Measurements from ENCODE around the gene DCDC1.
"Not testable (repeated sequence)": the region's sequence is repeated elsewhere in the genome, so short reads cannot be mapped to it uniquely, and the experiment has no call there.

DCDC1 gene

GRCh38 chr11:31323145-31323544 lies 46.4 kb downstream of the DCDC1 start:
- Mint-ChIP-seq H3K9me3 (no peaks in the 10 kb centered on the region), H3K27me3 (peaks cover 12% of the 10 kb centered on the region), H3K27ac (ENCODE audit: low read depth) (no peak overlapping the region), H3K4me1 (peaks cover 5% of the 10 kb centered on the region), H3K4me3 (no peak overlapping the region), H3K36me3 (ENCODE audit: insufficient read depth) (no peaks in the 10 kb centered on the region)
- DNase-seq (ENCODE audit: low spot score in 2 of 2) (no peak), ATAC-seq (replicated peaks; ENCODE audit: extremely low read depth, poor library complexity, severe bottlenecking) (no peak)

- H3K9me3 Mint-ChIP-seq; DNase-seq (ENCODE audit: low spot score in 2 of 2); ATAC-seq (replicated peaks; ENCODE audit: extremely low read depth, poor library complexity, severe bottlenecking); H3K4me3 Mint-ChIP-seq; H3K4me1 Mint-ChIP-seq; H3K27ac Mint-ChIP-seq (ENCODE audit: low read depth); H3K36me3 Mint-ChIP-seq (ENCODE audit: insufficient read depth): not testable (repeated sequence)
- peaks cover 12% of the 10 kb centered on the region for H3K27me3 Mint-ChIP-seq
Measured at GRCh38 chr11:31321494-31321893, 48.0 kb downstream of the DCDC1 start.

- Mint-ChIP-seq H3K27me3 (no peaks in the 10 kb centered on the region), H3K36me3 (ENCODE audit: insufficient read depth) (no peaks in the 10 kb centered on the region), H3K27ac (ENCODE audit: low read depth) (no peak overlapping the region), H3K4me3 (no peak overlapping the region), H3K4me1 (no peaks in the 10 kb centered on the region), H3K9me3 (no peaks in the 10 kb centered on the region)
- ATAC-seq (replicated peaks; ENCODE audit: extremely low read depth, poor library complexity, severe bottlenecking) (no peak), DNase-seq (ENCODE audit: low spot score in 2 of 2) (no peak)
Measured at GRCh38 chr11:31303644-31304180, 65.8 kb downstream of the DCDC1 start.

GRCh38 chr11:31301549-31302510 lies 67.7 kb downstream of the DCDC1 start:
- no peaks in the 10 kb centered on the region for H3K36me3 Mint-ChIP-seq (ENCODE audit: insufficient read depth)
- DNase-seq (ENCODE audit: low spot score in 2 of 2): no peak
- no peaks in the 10 kb centered on the region for H3K4me1 Mint-ChIP-seq
- H3K27ac Mint-ChIP-seq (ENCODE audit: low read depth): no peak overlapping the region
- ATAC-seq (replicated peaks; ENCODE audit: extremely low read depth, poor library complexity, severe bottlenecking): no peak
- H3K9me3 Mint-ChIP-seq: no peaks in the 10 kb centered on the region
- no peak overlapping the region for H3K4me3 Mint-ChIP-seq
- H3K27me3 Mint-ChIP-seq: no peaks in the 10 kb centered on the region

GRCh38 chr11:31295308-31295707 lies 74.2 kb downstream of the DCDC1 start:
- Mint-ChIP-seq H3K4me1 (no peaks in the 10 kb centered on the region), H3K36me3 (ENCODE audit: insufficient read depth) (no peaks in the 10 kb centered on the region), H3K27me3 (peaks cover 25% of the 10 kb centered on the region), H3K4me3 (no peak overlapping the region), H3K27ac (ENCODE audit: low read depth) (no peak overlapping the region), H3K9me3 (no peaks in the 10 kb centered on the region)
- no peak for ATAC-seq (replicated peaks; ENCODE audit: extremely low read depth, poor library complexity, severe bottlenecking)
- DNase-seq (ENCODE audit: low spot score in 2 of 2): no peak

- peaks cover 23% of the 10 kb centered on the region for H3K9me3 Mint-ChIP-seq
- H3K27me3 Mint-ChIP-seq: peaks cover 12% of the 10 kb centered on the region
- not testable (repeated sequence) for DNase-seq (ENCODE audit: low spot score in 2 of 2); H3K36me3 Mint-ChIP-seq (ENCODE audit: insufficient read depth); H3K4me3 Mint-ChIP-seq; ATAC-seq (replicated peaks; ENCODE audit: extremely low read depth, poor library complexity, severe bottlenecking); H3K27ac Mint-ChIP-seq (ENCODE audit: low read depth); H3K4me1 Mint-ChIP-seq
Measured at GRCh38 chr11:31273527-31273926, 96.0 kb downstream of the DCDC1 start.

GRCh38 chr11:31267720-31268119 lies 101.8 kb downstream of the DCDC1 start:
- H3K4me1 Mint-ChIP-seq: no peaks in the 10 kb centered on the region

GRCh38 chr11:31264834-31265233 lies 104.7 kb downstream of the DCDC1 start:
- Mint-ChIP-seq H3K4me3 (no peak overlapping the region), H3K9me3 (no peaks in the 10 kb centered on the region), H3K4me1 (no peaks in the 10 kb centered on the region), H3K27ac (ENCODE audit: low read depth) (no peak overlapping the region), H3K36me3 (ENCODE audit: insufficient read depth) (no peaks in the 10 kb centered on the region), H3K27me3 (no peaks in the 10 kb centered on the region)
- DNase-seq (ENCODE audit: low spot score in 2 of 2) (no peak), ATAC-seq (replicated peaks; ENCODE audit: extremely low read depth, poor library complexity, severe bottlenecking) (no peak)

More at GRCh38 chr11:31267720-31268119, 101.8 kb downstream of the DCDC1 start:
- Mint-ChIP-seq H3K27me3 (no peaks in the 10 kb centered on the region), H3K9me3 (peaks cover 11% of the 10 kb centered on the region), H3K27ac (ENCODE audit: low read depth) (no peak overlapping the region), H3K36me3 (ENCODE audit: insufficient read depth) (no peaks in the 10 kb centered on the region), H3K4me3 (no peak overlapping the region)
- no peak for ATAC-seq (replicated peaks; ENCODE audit: extremely low read depth, poor library complexity, severe bottlenecking)
- no peak for DNase-seq (ENCODE audit: low spot score in 2 of 2)

GRCh38 chr11:31262761-31263160 lies 106.8 kb downstream of the DCDC1 start:
- no peak for ATAC-seq (replicated peaks; ENCODE audit: extremely low read depth, poor library complexity, severe bottlenecking)

GRCh38 chr11:31259797-31260196 lies 109.7 kb downstream of the DCDC1 start:
- no peak for DNase-seq (ENCODE audit: low spot score in 2 of 2)
- H3K27me3 Mint-ChIP-seq: no peaks in the 10 kb centered on the region
- no peak overlapping the region for H3K4me3 Mint-ChIP-seq
- no peaks in the 10 kb centered on the region for H3K9me3 Mint-ChIP-seq
- no peak for ATAC-seq (replicated peaks; ENCODE audit: extremely low read depth, poor library complexity, severe bottlenecking)
- H3K27ac Mint-ChIP-seq (ENCODE audit: low read depth): no peak overlapping the region
- H3K4me1 Mint-ChIP-seq: no peaks in the 10 kb centered on the region
- H3K36me3 Mint-ChIP-seq (ENCODE audit: insufficient read depth): no peaks in the 10 kb centered on the region

More at GRCh38 chr11:31262761-31263160, 106.8 kb downstream of the DCDC1 start:
- H3K9me3 Mint-ChIP-seq: no peaks in the 10 kb centered on the region
- no peaks in the 10 kb centered on the region for H3K36me3 Mint-ChIP-seq (ENCODE audit: insufficient read depth)
- no peaks in the 10 kb centered on the region for H3K4me1 Mint-ChIP-seq
- no peaks in the 10 kb centered on the region for H3K27me3 Mint-ChIP-seq
- H3K27ac Mint-ChIP-seq (ENCODE audit: low read depth): no peak overlapping the region
- no peak overlapping the region for H3K4me3 Mint-ChIP-seq
- no peak for DNase-seq (ENCODE audit: low spot score in 2 of 2)

- H3K9me3 Mint-ChIP-seq: no peaks in the 10 kb centered on the region
- no peak for ATAC-seq (replicated peaks; ENCODE audit: extremely low read depth, poor library complexity, severe bottlenecking)
- H3K4me1 Mint-ChIP-seq: no peaks in the 10 kb centered on the region
- DNase-seq (ENCODE audit: low spot score in 2 of 2): no peak
- no peak overlapping the region for H3K4me3 Mint-ChIP-seq
- H3K27me3 Mint-ChIP-seq: peaks cover 19% of the 10 kb centered on the region
- H3K36me3 Mint-ChIP-seq (ENCODE audit: insufficient read depth): no peaks in the 10 kb centered on the region
- H3K27ac Mint-ChIP-seq (ENCODE audit: low read depth): no peak overlapping the region
Measured at GRCh38 chr11:31254415-31254814, 115.1 kb downstream of the DCDC1 start.

GRCh38 chr11:31248768-31249167 lies 120.8 kb downstream of the DCDC1 start:
- Mint-ChIP-seq H3K27me3 (peaks cover 28% of the 10 kb centered on the region), H3K27ac (ENCODE audit: low read depth) (no peak overlapping the region), H3K9me3 (no peaks in the 10 kb centered on the region), H3K4me1 (no peaks in the 10 kb centered on the region), H3K36me3 (ENCODE audit: insufficient read depth) (no peaks in the 10 kb centered on the region), H3K4me3 (no peak overlapping the region)
- DNase-seq (ENCODE audit: low spot score in 2 of 2) (no peak), ATAC-seq (replicated peaks; ENCODE audit: extremely low read depth, poor library complexity, severe bottlenecking) (no peak)

GRCh38 chr11:31247321-31247720 lies 122.2 kb downstream of the DCDC1 start:
- H3K27me3 Mint-ChIP-seq: peaks cover 28% of the 10 kb centered on the region
- DNase-seq (ENCODE audit: low spot score in 2 of 2) (no peak), ATAC-seq (replicated peaks; ENCODE audit: extremely low read depth, poor library complexity, severe bottlenecking) (no peak)
- no peaks in the 10 kb centered on the region for H3K9me3 Mint-ChIP-seq
- no peaks in the 10 kb centered on the region for H3K36me3 Mint-ChIP-seq (ENCODE audit: insufficient read depth)
- no peak overlapping the region for H3K27ac Mint-ChIP-seq (ENCODE audit: low read depth)
- no peak overlapping the region for H3K4me3 Mint-ChIP-seq
- H3K4me1 Mint-ChIP-seq: no peaks in the 10 kb centered on the region
